ENCODE data around the gene GNAI3.

Gene GNAI3

GRCh38 chr1:109603229-109603628 lies 54.8 kb downstream of the GNAI3 start:
- DNase-seq, result no peak

GRCh38 chr1:109605381-109605780 lies 57.0 kb downstream of the GNAI3 start:
- no peak for DNase-seq

GRCh38 chr1:109609881-109610280 lies 61.5 kb downstream of the GNAI3 start:
- DNase-seq, result no peak

GRCh38 chr1:109610609-109611307 lies 62.3 kb downstream of the GNAI3 start:
- DNase-seq, result peak; percentile 68

- no peak for DNase-seq
Observed at GRCh38 chr1:109611308-109611990, 63.0 kb downstream of the GNAI3 start.

GRCh38 chr1:109613361-109614147 lies 65.1 kb downstream of the GNAI3 start:
- no peak for DNase-seq

GRCh38 chr1:109615879-109616278 lies 67.5 kb downstream of the GNAI3 start:
- DNase-seq, result no peak

GRCh38 chr1:109616391-109616790 lies 68.0 kb downstream of the GNAI3 start:
- no peak for DNase-seq

GRCh38 chr1:109617291-109617801 lies 68.9 kb downstream of the GNAI3 start:
- DNase-seq, result peak; percentile 90

- no peak for DNase-seq
Observed at GRCh38 chr1:109618661-109619575, 70.5 kb downstream of the GNAI3 start.

GRCh38 chr1:109619576-109620400 lies 71.4 kb downstream of the GNAI3 start, which contains the start of the genes AMPD2 and GNAT2:
Gene AMPD2, plus strand, starts transcription at chr1:109619837. Its CDS starts 1,339 bp downstream, at chr1:109621176.
Gene GNAT2, minus strand, starts transcription at chr1:109619616. Its CDS starts 6,746 bp downstream, at chr1:109612870.
- peak; percentile 86 for DNase-seq

- peak; percentile 69 for DNase-seq
Observed at GRCh38 chr1:109620401-109620791, 72.0 kb downstream of the GNAI3 start.

- DNase-seq, result peak; percentile 97
Observed at GRCh38 chr1:109620841-109621286, 72.4 kb downstream of the GNAI3 start.

- no peak for DNase-seq
Observed at GRCh38 chr1:109621379-109622136, 73.1 kb downstream of the GNAI3 start.

GRCh38 chr1:109622137-109622892 lies 73.9 kb downstream of the GNAI3 start:
- no peak for DNase-seq

GRCh38 chr1:109622895-109623294 lies 74.5 kb downstream of the GNAI3 start:
- no peak for DNase-seq

GRCh38 chr1:109623601-109624161 lies 75.3 kb downstream of the GNAI3 start:
- no peak for DNase-seq

GRCh38 chr1:109624201-109625010 lies 76.0 kb downstream of the GNAI3 start:
- no peak for DNase-seq

Measured in NCI-H226 (cell line).